A673 (cell line): ENCODE measurements around the gene SRGAP1.

ENCODE experiments used
- EZH2 ChIP-seq: fragments of 200-600 bp; sonication (generic); IDR thresholded peaks from 2 replicates; pipeline ENCODE4 v1.6.1; 2017; ENCODE audit warnings: borderline replicate concordance, low read depth, mild to moderate bottlenecking, mixed read lengths, antibody characterized with exemption, low read length; ENCODE audit not compliant: poor library complexity, severe bottlenecking
- TF ChIP-seq, protein P1 (sequence below): fragments of 300-800, 200-600 bp; sonication (generic); conservative IDR thresholded peaks from 2 replicates; pipeline ENCODE4 v1.5.1; 2017; ENCODE audit warnings: low read depth, mild to moderate bottlenecking, antibody characterized with exemption, low read length, moderate library complexity, mixed read lengths

DNA sequence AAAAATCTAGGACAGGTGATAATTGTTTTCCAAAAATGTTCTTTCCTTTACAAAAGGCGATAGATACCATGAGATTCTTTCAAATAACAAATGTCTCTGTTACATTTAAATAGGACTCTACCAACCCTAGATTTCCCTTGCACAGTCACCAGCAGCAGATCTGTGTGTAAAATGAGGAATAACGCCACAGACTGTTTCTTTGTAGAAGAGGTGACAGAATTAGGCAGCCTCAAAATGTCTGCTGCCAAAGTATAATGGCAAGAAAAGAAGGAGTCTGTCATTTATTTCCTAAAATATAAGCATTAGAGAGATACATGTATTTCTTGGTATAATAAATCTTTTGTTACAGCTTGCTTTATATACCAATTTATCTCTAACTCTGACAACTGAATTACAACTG, 8.5 kb upstream of the SRGAP1 start:
- TF ChIP-seq, protein P1, sequence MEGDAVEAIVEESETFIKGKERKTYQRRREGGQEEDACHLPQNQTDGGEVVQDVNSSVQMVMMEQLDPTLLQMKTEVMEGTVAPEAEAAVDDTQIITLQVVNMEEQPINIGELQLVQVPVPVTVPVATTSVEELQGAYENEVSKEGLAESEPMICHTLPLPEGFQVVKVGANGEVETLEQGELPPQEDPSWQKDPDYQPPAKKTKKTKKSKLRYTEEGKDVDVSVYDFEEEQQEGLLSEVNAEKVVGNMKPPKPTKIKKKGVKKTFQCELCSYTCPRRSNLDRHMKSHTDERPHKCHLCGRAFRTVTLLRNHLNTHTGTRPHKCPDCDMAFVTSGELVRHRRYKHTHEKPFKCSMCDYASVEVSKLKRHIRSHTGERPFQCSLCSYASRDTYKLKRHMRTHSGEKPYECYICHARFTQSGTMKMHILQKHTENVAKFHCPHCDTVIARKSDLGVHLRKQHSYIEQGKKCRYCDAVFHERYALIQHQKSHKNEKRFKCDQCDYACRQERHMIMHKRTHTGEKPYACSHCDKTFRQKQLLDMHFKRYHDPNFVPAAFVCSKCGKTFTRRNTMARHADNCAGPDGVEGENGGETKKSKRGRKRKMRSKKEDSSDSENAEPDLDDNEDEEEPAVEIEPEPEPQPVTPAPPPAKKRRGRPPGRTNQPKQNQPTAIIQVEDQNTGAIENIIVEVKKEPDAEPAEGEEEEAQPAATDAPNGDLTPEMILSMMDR = no peak
- TF ChIP-seq EZH2 = no peak
